Left lung (tissue), 10 donors: Measurements from ENCODE around the gene HIP1. TPM values are rescaled to one million over a fixed set of nuclear protein-coding genes. Genes with fewer than 3 reads are reported as not detected.
"Not testable (repeated sequence)": the region's sequence is repeated elsewhere in the genome, so short reads cannot be mapped to it uniquely, and the experiment has no call there.

Experiments
- ATAC-seq: fragments of 200-7000 bp; cut with Tn5 transposase; one replicate; pipeline ENCODE4 v1.9.1; 2020; ENCODE audit warnings: moderate library complexity
- DNase-seq, 4 donors: peaks; one replicate each; pipeline ENCODE4 v3.0.0-alpha.2; 2013 to 2020
- H3K27ac ChIP-seq, 2 donors: fragments of 200-600 bp; sonication (generic) in 1 of 2; one replicate each; pipeline versions ENCODE4 v1.5.0 to v1.8.0; 2020 to 2021
- H3K27me3 ChIP-seq, 2 donors: fragments of 200-600 bp; sonication (generic) in 1 of 2; one replicate each; pipeline versions ENCODE4 v1.5.0 to v1.8.0; 2020 to 2021
- H3K36me3 ChIP-seq, 2 donors: fragments of 200-600 bp; sonication (generic) in 1 of 2; one replicate each; pipeline versions ENCODE4 v1.5.0 to v1.8.0; 2020 to 2021
- H3K4me1 ChIP-seq, 2 donors: fragments of 200-600 bp; one replicate each; pipeline ENCODE4 v1.8.0; 2021
- H3K4me3 ChIP-seq, 2 donors: fragments of 200-600 bp; sonication (generic) in 1 of 2; one replicate each; pipeline versions ENCODE4 v1.5.0 to v1.8.0; 2020 to 2021; ENCODE audit warnings: mild to moderate bottlenecking in 1 of 2
- H3K9me3 ChIP-seq, 2 donors: fragments of 200-600 bp; sonication (generic) in 1 of 2; one replicate each; pipeline versions ENCODE4 v1.5.0 to v1.8.0; 2020 to 2021
- intact Hi-C, 2 donors: fragments of 100-400 bp; cut with DNase I; formaldehyde crosslinking; loops; one replicate each; pipeline versions ENCODE4 v1.11.2 to v1.14.2; 2022
- polyA plus RNA-seq, 6 donors: library from polyadenylated mRNA; unstranded; fragments of 120-200 nt; gene quantifications; one replicate each; pipeline ENCODE4 v1.2.1, GENCODE V29; 2013; ENCODE audit not compliant: insufficient read length in 6 of 6
- total RNA-seq, 2 donors: library from RNA; stranded (reverse); fragmentation: NEBNext Ultra II Directional; extraction: Animal tissue kit (Norgen Biotek cat#: 25700); gene quantifications; one replicate each; pipeline ENCODE4 v1.2.1, GENCODE V29; 2021
- TF ChIP-seq, protein P1 (sequence below), 2 donors: fragments of 200-600 bp; sonication (generic) in 1 of 2; IDR thresholded peaks; one replicate each; pipeline versions ENCODE4 v1.5.0 to v1.8.0; 2021; ENCODE audit warnings: antibody characterized with exemption in 2 of 2
- donor health status: DM: no; HTN: yes; CAD: no.
- donor health status: DM: no; HTN: no; CAD: no.

HIP1 gene
- total and polyA plus RNA-seq, 8 donors, result 41.9 to 84.2 (median 46.0) TPM

GRCh38 chr7:75687246-75688088 is 51.3 kb downstream of the HIP1 start:
- Histone ChIP-seq H3K27me3 (no peaks in the 10 kb centered on the region), H3K4me1 (no peaks in the 10 kb centered on the region), H3K9me3 (no peaks in the 10 kb centered on the region), H3K4me3 (no peak overlapping the region), H3K27ac (no peak overlapping the region), H3K36me3 (no peaks in the 10 kb centered on the region)
- intact Hi-C loops, result no loop called here
- ATAC-seq (no peak), DNase-seq (no peak)
- TF ChIP-seq, protein P1, sequence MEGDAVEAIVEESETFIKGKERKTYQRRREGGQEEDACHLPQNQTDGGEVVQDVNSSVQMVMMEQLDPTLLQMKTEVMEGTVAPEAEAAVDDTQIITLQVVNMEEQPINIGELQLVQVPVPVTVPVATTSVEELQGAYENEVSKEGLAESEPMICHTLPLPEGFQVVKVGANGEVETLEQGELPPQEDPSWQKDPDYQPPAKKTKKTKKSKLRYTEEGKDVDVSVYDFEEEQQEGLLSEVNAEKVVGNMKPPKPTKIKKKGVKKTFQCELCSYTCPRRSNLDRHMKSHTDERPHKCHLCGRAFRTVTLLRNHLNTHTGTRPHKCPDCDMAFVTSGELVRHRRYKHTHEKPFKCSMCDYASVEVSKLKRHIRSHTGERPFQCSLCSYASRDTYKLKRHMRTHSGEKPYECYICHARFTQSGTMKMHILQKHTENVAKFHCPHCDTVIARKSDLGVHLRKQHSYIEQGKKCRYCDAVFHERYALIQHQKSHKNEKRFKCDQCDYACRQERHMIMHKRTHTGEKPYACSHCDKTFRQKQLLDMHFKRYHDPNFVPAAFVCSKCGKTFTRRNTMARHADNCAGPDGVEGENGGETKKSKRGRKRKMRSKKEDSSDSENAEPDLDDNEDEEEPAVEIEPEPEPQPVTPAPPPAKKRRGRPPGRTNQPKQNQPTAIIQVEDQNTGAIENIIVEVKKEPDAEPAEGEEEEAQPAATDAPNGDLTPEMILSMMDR (IDR thresholded peaks at IDR 0.05), result no peak

DNA sequence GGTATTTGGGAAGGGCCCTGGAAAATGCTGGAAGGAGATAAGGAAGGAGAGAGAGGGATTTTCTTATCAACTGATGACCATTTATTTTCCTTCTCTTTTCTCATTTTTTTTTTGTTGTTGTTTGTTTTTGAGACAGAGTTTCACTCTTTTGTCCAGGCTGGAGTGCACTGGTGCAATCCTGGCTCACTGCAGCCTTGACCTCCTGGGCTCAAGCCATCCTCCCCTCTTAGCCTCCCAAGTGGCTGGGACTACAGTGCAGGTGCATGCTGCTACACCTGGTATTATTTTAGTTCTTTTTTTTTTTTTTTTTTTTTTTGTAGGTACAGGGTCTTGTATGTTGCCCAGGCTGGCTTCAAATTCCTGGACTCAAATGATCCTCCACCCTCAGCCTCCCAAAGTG is 52.2 kb downstream of the HIP1 start:
- no peak overlapping the region for H3K27ac ChIP-seq
- no peak for DNase-seq
- no peak overlapping the region for H3K4me3 ChIP-seq
- ATAC-seq, result no peak
- TF ChIP-seq, protein P1 (IDR thresholded peaks at IDR 0.05), result no peak
- H3K27me3 ChIP-seq, result no peaks in the 10 kb centered on the region
- no peaks in the 10 kb centered on the region for H3K4me1 ChIP-seq
- H3K9me3 ChIP-seq, result no peaks in the 10 kb centered on the region
- intact Hi-C loops, result no loop called here
- no peaks in the 10 kb centered on the region for H3K36me3 ChIP-seq

DNA sequence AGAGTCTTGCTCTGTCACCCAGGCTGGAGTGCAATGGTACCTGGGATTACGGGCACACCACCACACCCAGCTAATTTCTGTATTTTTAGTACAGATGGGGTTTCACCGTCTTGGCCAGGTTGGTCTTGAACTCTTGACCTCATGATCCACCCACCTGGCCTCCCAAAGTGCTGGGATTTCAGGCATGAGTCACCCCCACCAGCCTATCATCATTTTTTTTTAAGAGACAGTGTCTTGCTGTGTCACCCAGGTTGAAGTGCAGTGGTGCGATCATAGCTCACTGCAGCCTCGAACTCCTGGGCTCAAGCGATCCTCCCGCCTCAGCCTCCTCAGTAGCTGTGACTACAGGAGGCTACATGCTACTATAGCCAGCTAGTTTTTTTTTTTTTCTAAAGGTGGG is 56.7 kb downstream of the HIP1 start:
- H3K9me3 ChIP-seq, H3K27me3 ChIP-seq, H3K4me1 ChIP-seq, ATAC-seq, H3K27ac ChIP-seq, DNase-seq, intact Hi-C loops, H3K36me3 ChIP-seq, H3K4me3 ChIP-seq: not testable (repeated sequence)

- H3K4me3 ChIP-seq, result no peak overlapping the region
- no peaks in the 10 kb centered on the region for H3K36me3 ChIP-seq
- no peaks in the 10 kb centered on the region for H3K9me3 ChIP-seq
- no peak overlapping the region for H3K27ac ChIP-seq
- H3K4me1 ChIP-seq, result no peaks in the 10 kb centered on the region
- H3K27me3 ChIP-seq, result no peaks in the 10 kb centered on the region
- TF ChIP-seq, protein P1 (IDR thresholded peaks at IDR 0.05), result no peak
- DNase-seq (no peak), ATAC-seq (no peak)
- intact Hi-C loops, result no loop called here
These were observed 59.7 kb downstream of the HIP1 start for GRCh38 chr7:75679060-75679459.

DNA sequence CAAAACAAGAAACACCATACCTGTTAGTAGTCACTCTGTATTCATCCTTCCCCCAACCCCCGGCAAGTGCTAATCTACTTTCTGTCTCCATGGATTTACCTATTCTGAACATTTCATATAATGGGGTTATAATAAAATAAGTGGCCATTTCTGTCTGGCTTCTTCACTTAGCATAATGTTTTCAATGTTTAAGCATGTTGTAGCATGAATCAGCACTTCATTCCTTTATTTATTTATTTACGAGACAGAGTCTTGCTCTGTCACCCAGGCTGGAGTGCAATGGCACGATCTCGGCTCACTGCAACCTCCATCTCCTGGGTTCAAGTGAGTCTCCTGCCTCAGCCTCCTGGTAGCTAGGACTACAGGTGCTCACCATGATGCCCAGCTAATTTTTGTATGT is 69.2 kb downstream of the HIP1 start:
- Histone ChIP-seq H3K36me3 (no peaks in the 10 kb centered on the region), H3K4me3 (no peak overlapping the region), H3K9me3 (no peaks in the 10 kb centered on the region), H3K27me3 (no peaks in the 10 kb centered on the region), H3K27ac (no peak overlapping the region), H3K4me1 (peaks cover 3 to 13% of the 10 kb centered on the region in 2 donors)
- no peak for DNase-seq
- ATAC-seq, result no peak
- intact Hi-C loops, result no loop called here
- TF ChIP-seq, protein P1 (IDR thresholded peaks at IDR 0.05), result no peak

DNA sequence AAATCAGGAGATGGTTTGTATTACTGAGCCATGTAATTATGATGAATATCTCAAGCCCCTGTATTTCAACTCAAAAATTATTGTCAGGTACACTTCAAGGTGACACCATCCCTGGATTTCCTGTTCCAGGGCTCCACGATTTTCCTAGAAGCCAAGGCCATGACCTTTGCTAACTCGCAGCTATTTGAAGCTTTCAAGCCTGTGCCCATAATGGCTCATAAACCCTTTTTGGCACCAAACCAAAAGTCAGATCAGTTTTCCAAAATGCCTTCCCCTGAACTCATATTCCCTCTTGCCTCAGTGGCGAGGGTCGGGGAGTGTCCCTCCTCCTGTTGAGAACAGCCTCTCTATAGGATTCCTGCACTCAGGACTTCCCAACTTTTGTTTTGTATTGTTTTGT is 70.8 kb downstream of the HIP1 start:
- peaks cover 3 to 13% of the 10 kb centered on the region in 2 donors for H3K4me1 ChIP-seq
- no peak overlapping the region for H3K27ac ChIP-seq
- ATAC-seq (no peak), DNase-seq (no peak)
- H3K4me3 ChIP-seq, result no peak overlapping the region
- H3K36me3 ChIP-seq, result no peaks in the 10 kb centered on the region
- no peaks in the 10 kb centered on the region for H3K9me3 ChIP-seq
- H3K27me3 ChIP-seq, result no peaks in the 10 kb centered on the region
- intact Hi-C loops, result no loop called here
- TF ChIP-seq, protein P1 (IDR thresholded peaks at IDR 0.05), result no peak
